ENCODE measurements around the gene IDI2.

The IDI2 gene

DNA sequence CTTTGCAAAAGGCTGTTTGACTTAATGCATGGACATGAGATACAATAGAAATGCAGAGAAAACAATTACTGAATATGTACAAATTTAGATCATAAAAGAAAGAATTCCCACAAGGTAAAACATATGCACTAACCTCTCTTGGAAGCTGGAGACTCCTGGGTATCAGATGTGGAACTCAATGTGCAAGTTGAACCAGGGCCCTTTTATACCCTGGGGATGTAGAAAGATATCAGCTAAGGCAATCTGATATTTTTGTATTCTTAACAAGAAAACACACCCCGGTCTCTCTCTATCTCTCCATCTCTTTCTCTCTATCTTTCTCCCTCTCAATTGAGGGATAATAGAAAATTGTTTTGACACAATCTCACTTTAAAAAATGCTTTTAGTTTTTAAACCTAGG lies at the start of gene IDI2:
TSS of gene IDI2 (minus strand) at position 177 of the 400 bp plus-strand sequence. CDS start 1,136 bp downstream, outside the sequence.
- Histone ChIP-seq H3K4me3 (ENCODE audit: low read depth, low read length) (no peak within 1 kb of the TSS), H3K9me3 (ENCODE audit: control insufficient read depth, low read length) (no peaks in the 10 kb centered on the region), H3K79me2 (no peaks in the 10 kb centered on the region), H3K4me1 (peaks cover 3% of the 10 kb centered on the region), H3K4me2 (ENCODE audit: low read length) (peak within 1 kb of the TSS; percentile 42), H3K27me3 (ENCODE audit: control insufficient read depth, insufficient read depth, low read length) (no peaks in the 10 kb centered on the region), H3K36me3 (ENCODE audit: control insufficient read depth, insufficient read depth, low read length) (no peaks in the 10 kb centered on the region), H3K9ac (no peak within 1 kb of the TSS), H3K27ac (no peak within 1 kb of the TSS), H2AFZ (peak within 1 kb of the TSS; percentile 39)
- TF ChIP-seq, protein P1, sequence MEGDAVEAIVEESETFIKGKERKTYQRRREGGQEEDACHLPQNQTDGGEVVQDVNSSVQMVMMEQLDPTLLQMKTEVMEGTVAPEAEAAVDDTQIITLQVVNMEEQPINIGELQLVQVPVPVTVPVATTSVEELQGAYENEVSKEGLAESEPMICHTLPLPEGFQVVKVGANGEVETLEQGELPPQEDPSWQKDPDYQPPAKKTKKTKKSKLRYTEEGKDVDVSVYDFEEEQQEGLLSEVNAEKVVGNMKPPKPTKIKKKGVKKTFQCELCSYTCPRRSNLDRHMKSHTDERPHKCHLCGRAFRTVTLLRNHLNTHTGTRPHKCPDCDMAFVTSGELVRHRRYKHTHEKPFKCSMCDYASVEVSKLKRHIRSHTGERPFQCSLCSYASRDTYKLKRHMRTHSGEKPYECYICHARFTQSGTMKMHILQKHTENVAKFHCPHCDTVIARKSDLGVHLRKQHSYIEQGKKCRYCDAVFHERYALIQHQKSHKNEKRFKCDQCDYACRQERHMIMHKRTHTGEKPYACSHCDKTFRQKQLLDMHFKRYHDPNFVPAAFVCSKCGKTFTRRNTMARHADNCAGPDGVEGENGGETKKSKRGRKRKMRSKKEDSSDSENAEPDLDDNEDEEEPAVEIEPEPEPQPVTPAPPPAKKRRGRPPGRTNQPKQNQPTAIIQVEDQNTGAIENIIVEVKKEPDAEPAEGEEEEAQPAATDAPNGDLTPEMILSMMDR (IDR thresholded peaks at IDR 0.05) = no peak

DNA sequence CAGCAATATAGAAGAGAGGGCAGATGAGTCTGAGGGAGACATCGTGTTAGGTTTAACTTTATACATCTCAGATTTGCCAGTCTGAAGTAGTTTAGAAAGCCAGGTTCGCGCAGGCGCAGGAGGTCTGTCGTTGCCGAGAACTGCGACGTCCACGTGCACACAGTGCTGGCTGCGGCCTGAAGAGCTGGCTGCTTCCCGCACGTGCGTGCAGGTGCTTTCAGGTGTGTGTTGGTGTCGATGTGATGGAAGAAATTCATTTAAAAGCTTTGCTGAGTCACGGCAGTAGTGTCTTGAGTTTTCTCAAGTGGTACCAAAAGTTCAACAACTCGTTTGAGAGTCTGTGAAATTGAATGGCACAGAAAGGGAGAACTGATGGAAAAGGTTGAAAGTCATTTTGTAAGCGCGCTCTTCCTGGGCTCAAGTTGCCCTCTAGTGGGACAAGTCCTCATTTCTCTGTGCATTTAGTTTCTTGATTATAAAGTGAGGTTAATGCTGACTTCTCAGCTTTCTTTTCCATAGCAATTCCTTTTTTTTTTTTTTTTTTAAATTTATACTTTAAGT lies 49.2 kb upstream of the IDI2 start:
- Histone ChIP-seq H3K27me3 (ENCODE audit: control insufficient read depth, insufficient read depth, low read length) (no peaks in the 10 kb centered on the region), H3K9me3 (ENCODE audit: control insufficient read depth, low read length) (no peaks in the 10 kb centered on the region), H3K4me1 (no peaks in the 10 kb centered on the region), H3K4me3 (ENCODE audit: low read depth, low read length) (no peak overlapping the region), H3K4me2 (ENCODE audit: low read length) (no peak overlapping the region), H3K79me2 (peaks cover 8% of the 10 kb centered on the region), H3K9ac (no peak overlapping the region), H3K27ac (no peak overlapping the region), H3K36me3 (ENCODE audit: control insufficient read depth, insufficient read depth, low read length) (no peaks in the 10 kb centered on the region), H2AFZ (no peak overlapping the region)
- TF ChIP-seq, protein P1 (IDR thresholded peaks at IDR 0.05) = no peak

DNA sequence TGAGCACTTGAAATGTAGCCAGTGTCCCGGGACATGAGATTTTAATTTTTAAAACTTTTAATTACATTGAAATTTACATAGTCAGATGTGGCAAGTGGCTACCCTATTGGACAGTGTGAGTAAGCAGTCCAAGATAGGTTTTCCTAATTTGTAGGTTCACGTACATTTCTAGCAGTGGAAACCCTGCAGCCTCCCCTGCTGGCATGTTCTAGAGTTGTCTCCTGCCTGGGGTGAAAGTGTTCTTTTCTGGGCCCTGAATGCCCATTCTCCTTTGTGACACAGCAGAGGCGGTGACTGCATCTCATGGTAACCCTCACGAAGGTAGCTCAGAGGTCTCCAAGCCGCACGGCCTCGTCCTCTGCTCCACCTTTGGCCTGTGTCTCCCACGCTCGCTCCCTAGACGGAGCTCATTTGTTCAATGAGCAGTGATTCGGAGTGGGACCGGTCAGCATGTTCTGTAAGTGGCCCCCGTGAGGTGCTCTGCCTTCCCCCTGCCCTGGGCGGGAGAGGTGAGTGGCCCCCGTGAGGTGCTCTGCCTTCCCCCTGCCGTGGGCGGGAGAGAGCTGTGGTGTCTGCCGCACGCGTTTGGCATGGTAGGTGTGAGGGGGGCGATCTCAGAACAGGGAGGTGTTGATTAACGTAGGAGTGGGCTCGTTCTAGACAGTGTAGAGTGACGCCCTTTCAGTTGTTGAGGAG lies 48.5 kb upstream of the IDI2 start:
- Histone ChIP-seq H3K4me1 (no peaks in the 10 kb centered on the region), H3K27me3 (ENCODE audit: control insufficient read depth, insufficient read depth, low read length) (no peaks in the 10 kb centered on the region), H3K4me2 (ENCODE audit: low read length) (no peak overlapping the region), H3K36me3 (ENCODE audit: control insufficient read depth, insufficient read depth, low read length) (no peaks in the 10 kb centered on the region), H3K9ac (no peak overlapping the region), H3K4me3 (ENCODE audit: low read depth, low read length) (no peak overlapping the region), H2AFZ (no peak overlapping the region), H3K9me3 (ENCODE audit: control insufficient read depth, low read length) (no peaks in the 10 kb centered on the region), H3K79me2 (peaks cover 8% of the 10 kb centered on the region), H3K27ac (no peak overlapping the region)
- TF ChIP-seq, protein P1 (IDR thresholded peaks at IDR 0.05) = no peak

DNA sequence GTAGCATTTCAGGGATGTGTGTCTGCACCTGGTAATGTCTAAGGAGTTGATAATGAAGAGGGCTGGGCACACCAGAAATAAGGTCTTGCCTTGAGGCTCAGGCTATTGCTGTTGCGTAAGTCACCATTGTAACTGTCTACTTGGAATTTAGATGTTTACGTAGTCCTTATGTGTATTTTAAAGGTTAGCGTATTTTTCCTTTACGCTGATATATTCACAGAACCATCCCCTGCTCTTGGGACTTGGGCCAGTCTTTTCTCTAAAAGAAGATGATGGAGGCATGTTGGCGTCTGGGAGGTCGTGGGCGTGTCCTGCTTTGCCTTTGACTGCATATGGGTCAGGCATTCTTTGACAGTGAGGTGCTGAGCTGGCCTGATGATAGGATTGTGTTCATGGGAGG lies 45.3 kb upstream of the IDI2 start:
- no peak overlapping the region for H3K9ac ChIP-seq
- H3K4me2 ChIP-seq (ENCODE audit: low read length) = no peak overlapping the region
- TF ChIP-seq, protein P1 (IDR thresholded peaks at IDR 0.05) = no peak
- H3K79me2 ChIP-seq = peaks cover 19% of the 10 kb centered on the region
- no peaks in the 10 kb centered on the region for H3K27me3 ChIP-seq (ENCODE audit: control insufficient read depth, insufficient read depth, low read length)
- H2AFZ ChIP-seq = no peak overlapping the region
- no peaks in the 10 kb centered on the region for H3K4me1 ChIP-seq
- no peaks in the 10 kb centered on the region for H3K9me3 ChIP-seq (ENCODE audit: control insufficient read depth, low read length)
- no peaks in the 10 kb centered on the region for H3K36me3 ChIP-seq (ENCODE audit: control insufficient read depth, insufficient read depth, low read length)
- no peak overlapping the region for H3K4me3 ChIP-seq (ENCODE audit: low read depth, low read length)
- H3K27ac ChIP-seq = no peak overlapping the region
